WTC11 (cell line): ENCODE results near the gene COL25A1. TPM values are rescaled to one million over a fixed set of nuclear protein-coding genes. Genes with fewer than 3 reads are reported as not detected.

Experiments used
- ATAC-seq: fragments of 200-7000 bp; cut with Tn5 transposase; 2 replicates; pipeline ENCODE4 v1.10.0; 2021; ENCODE audit warnings: mild to moderate bottlenecking, moderate library complexity
- CTCF ChIA-PET: fragments of 300-600 bp; sonication (Branson Sonifier 250); formaldehyde crosslinking; loops from one replicate; lab custom pipeline; 2021; ENCODE audit warnings: antibody characterized with exemption; lab: Charles Lee
- POLR2A ChIA-PET: fragments of 350-600 bp; sonication (Branson Sonifier 250); formaldehyde crosslinking; loops from one replicate; lab custom pipeline; 2021; ENCODE audit warnings: antibody characterized with exemption; lab: Charles Lee
- DNase-seq: peaks from one replicate; pipeline ENCODE4 v3.0.0; 2021; ENCODE audit warnings: low spot score
- H3K27ac Mint-ChIP-seq: 2 replicates; pipeline ENCODE4 v1.8.0; 2021; ENCODE audit warnings: mixed read lengths
- H3K27me3 Mint-ChIP-seq: 2 replicates; pipeline ENCODE4 v1.8.0; 2021; ENCODE audit warnings: low read depth, mild to moderate bottlenecking, moderate library complexity, mixed read lengths
- H3K36me3 Mint-ChIP-seq: 2 replicates; pipeline ENCODE4 v1.8.0; 2021; ENCODE audit warnings: mixed read lengths
- H3K4me1 Mint-ChIP-seq: 2 replicates; pipeline ENCODE4 v1.8.0; 2022; ENCODE audit warnings: mixed read lengths
- H3K4me3 Mint-ChIP-seq: 2 replicates; pipeline ENCODE4 v1.8.0; 2021; ENCODE audit warnings: mild to moderate bottlenecking, moderate library complexity, mixed read lengths
- H3K9me3 Mint-ChIP-seq: 2 replicates; pipeline ENCODE4 v1.8.0; 2021; ENCODE audit warnings: mixed read lengths
- AR ChIP-seq: fragments of 250-450 bp; sonication (Bioruptor Pico); IDR thresholded peaks from 2 replicates; pipeline ENCODE4 v1.9.0; 2021; ENCODE audit warnings: mild to moderate bottlenecking
- CREB1 ChIP-seq: sonication (generic); formaldehyde crosslinking; IDR thresholded peaks from 2 replicates; pipeline ENCODE4 v1.8.0; 2023; ENCODE audit warnings: mild to moderate bottlenecking, missing genetic modification reagents
- E2F5 ChIP-seq: sonication (generic); formaldehyde crosslinking; IDR thresholded peaks from 2 replicates; pipeline ENCODE4 v1.8.1; 2022; ENCODE audit warnings: mild to moderate bottlenecking, moderate library complexity, missing genetic modification reagents
- ERG ChIP-seq: fragments of 250-450 bp; sonication (Bioruptor Pico); IDR thresholded peaks from 2 replicates; pipeline ENCODE4 v1.8.0; 2021; ENCODE audit warnings: mild to moderate bottlenecking
- FOXP4 ChIP-seq: sonication (generic); formaldehyde crosslinking; IDR thresholded peaks from 2 replicates; pipeline ENCODE4 v1.8.0; 2022; ENCODE audit warnings: mild to moderate bottlenecking, missing genetic modification reagents
- GRHL2 ChIP-seq: fragments of 250-450 bp; sonication (Bioruptor Pico); IDR thresholded peaks from 2 replicates; pipeline ENCODE4 v1.8.0; 2022; ENCODE audit warnings: mild to moderate bottlenecking, moderate library complexity; ENCODE audit not compliant: insufficient replicate concordance, severe bottlenecking
- MLX ChIP-seq: sonication (generic); formaldehyde crosslinking; IDR thresholded peaks from 2 replicates; pipeline ENCODE4 v1.8.1; 2023; ENCODE audit warnings: mild to moderate bottlenecking, missing genetic modification reagents, moderate library complexity
- MXD4 ChIP-seq: fragments of 250-450 bp; sonication (Bioruptor Pico); IDR thresholded peaks from 2 replicates; pipeline ENCODE4 v1.8.0; 2021; ENCODE audit warnings: mild to moderate bottlenecking, moderate library complexity, borderline replicate concordance
- NR3C1 ChIP-seq: sonication (generic); formaldehyde crosslinking; conservative IDR thresholded peaks from 2 replicates; pipeline ENCODE4 v1.8.1; 2023; ENCODE audit warnings: low read depth, mild to moderate bottlenecking, missing genetic modification reagents
- OVOL2 ChIP-seq: fragments of 250-450 bp; sonication (Bioruptor Pico); IDR thresholded peaks from 2 replicates; pipeline ENCODE4 v1.9.0; 2021; ENCODE audit warnings: mild to moderate bottlenecking, borderline replicate concordance
- PREB ChIP-seq: sonication (generic); formaldehyde crosslinking; IDR thresholded peaks from 2 replicates; pipeline ENCODE4 v1.8.1; 2022; ENCODE audit warnings: mild to moderate bottlenecking, missing genetic modification reagents, moderate library complexity, borderline replicate concordance
- SMAD3 ChIP-seq: sonication (generic); formaldehyde crosslinking; IDR thresholded peaks from 2 replicates; pipeline ENCODE4 v1.8.0; 2022; ENCODE audit warnings: missing genetic modification reagents, mild to moderate bottlenecking, borderline replicate concordance
- SP1 ChIP-seq: sonication (generic); formaldehyde crosslinking; conservative IDR thresholded peaks from 2 replicates; pipeline ENCODE4 v1.8.1; 2022; ENCODE audit warnings: missing genetic modification reagents
- USF1 ChIP-seq: sonication (generic); formaldehyde crosslinking; IDR thresholded peaks from 2 replicates; pipeline ENCODE4 v1.8.0; 2022; ENCODE audit warnings: mild to moderate bottlenecking, missing genetic modification reagents
- USF2 ChIP-seq: sonication (generic); formaldehyde crosslinking; IDR thresholded peaks from 2 replicates; pipeline ENCODE4 v1.8.1; 2023; ENCODE audit warnings: mild to moderate bottlenecking, missing genetic modification reagents, moderate library complexity
- ZBTB43 ChIP-seq: sonication (generic); formaldehyde crosslinking; IDR thresholded peaks from 2 replicates; pipeline ENCODE4 v1.8.1; 2023; ENCODE audit warnings: mild to moderate bottlenecking, missing genetic modification reagents
- ZNF512 ChIP-seq: sonication (generic); formaldehyde crosslinking; IDR thresholded peaks from 2 replicates; pipeline ENCODE4 v1.8.1; 2022; ENCODE audit warnings: missing genetic modification reagents, borderline replicate concordance
- total RNA-seq: library from RNA; stranded (reverse); gene quantifications from 3 replicates; pipeline ENCODE4 v1.2.3, GENCODE V29; 2021

COL25A1 gene
- total RNA-seq, 1 experiment from 2014 or later: 6.6 TPM

GRCh38 chr4:108867476-108867875, 435.0 kb downstream of the COL25A1 start (continued):
- TF ChIP-seq PREB (CRISPR knock-in tag) (no peak), ZBTB43 (CRISPR knock-in tag) (no peak), SP1 (CRISPR knock-in tag) (no peak), MXD4 (CRISPR knock-in tag) (no peak), AR (no peak), MLX (CRISPR knock-in tag) (no peak), SMAD3 (no peak), USF2 (CRISPR knock-in tag) (no peak)

- H3K27ac Mint-ChIP-seq: no peak overlapping the region
- H3K4me3 Mint-ChIP-seq: no peak overlapping the region
- ATAC-seq: peak; percentile 98
- TF ChIP-seq NR3C1: no peak
- 0 out of 2 replicates have a peak, but pooled peaks have one; percentile 32 for TF ChIP-seq CREB1 (CRISPR knock-in tag)
- H3K36me3 Mint-ChIP-seq: no peaks in the 10 kb centered on the region
- ChIA-PET CTCF (interaction anchor here (1.1 kb wide), 1 partner anchor 10 kb away, joined by 3 read pairs; no protein-coding TSS in a partner anchor), POLR2A (no interaction called here)
- peak; percentile 41 for DNase-seq
- H3K9me3 Mint-ChIP-seq: no peaks in the 10 kb centered on the region
- H3K4me1 Mint-ChIP-seq: peaks cover 9% of the 10 kb centered on the region
- no peaks in the 10 kb centered on the region for H3K27me3 Mint-ChIP-seq
These were observed 441.1 kb downstream of the COL25A1 start for GRCh38 chr4:108861334-108861733.

GRCh38 chr4:108854786-108855185, 447.7 kb downstream of the COL25A1 start:
- POLR2A ChIA-PET: no interaction called here
- H3K27me3 Mint-ChIP-seq: no peaks in the 10 kb centered on the region
- peaks cover 12% of the 10 kb centered on the region for H3K4me1 Mint-ChIP-seq
- no peak overlapping the region for H3K27ac Mint-ChIP-seq
- H3K36me3 Mint-ChIP-seq: 0 out of 2 replicates have a peak, but pooled peaks cover 3% of the 10 kb centered on the region
- H3K4me3 Mint-ChIP-seq: no peak overlapping the region
- no peaks in the 10 kb centered on the region for H3K9me3 Mint-ChIP-seq
- CTCF ChIA-PET: no interaction called here
- DNase-seq: no peak
- ATAC-seq: no peak
- no peak for TF ChIP-seq ZBTB43 (CRISPR knock-in tag)
- TF ChIP-seq E2F5 (CRISPR knock-in tag): no peak
- TF ChIP-seq FOXP4 (CRISPR knock-in tag): no peak
- TF ChIP-seq USF1 (CRISPR knock-in tag): no peak
- no peak for TF ChIP-seq ERG (CRISPR knock-in tag)
- TF ChIP-seq GRHL2 (CRISPR knock-in tag): no peak
- TF ChIP-seq ZNF512 (CRISPR knock-in tag): no peak
- no peak for TF ChIP-seq OVOL2 (CRISPR knock-in tag)
